Activated CD4-positive, alpha-beta T cell treated with anti-CD3 and anti-CD28 coated beads, Interleukin-2, amount 50 U/mL, for 24 hours (primary cell): ENCODE data around the gene CD7.
A peak's percentile ranks its signal among the peaks of the same experiment; 100 is the strongest.

Source experiments
- DNase-seq, 2 donors: peaks; one replicate each; pipeline ENCODE4 v3.0.0-alpha.2; 2020; ENCODE audit warnings: low read depth in 1 of 2, low spot score in 1 of 2

Gene CD7

GRCh38 chr17:82300228-82300627, 17.2 kb downstream of the CD7 start:
- no peak for DNase-seq

- no peak for DNase-seq
Measured at GRCh38 chr17:82299452-82299851, 18.0 kb downstream of the CD7 start.

GRCh38 chr17:82298538-82299421, 18.6 kb downstream of the CD7 start:
- DNase-seq = no peak

- DNase-seq = peak; percentile 76 to 95
Measured at GRCh38 chr17:82297714-82298537, 19.5 kb downstream of the CD7 start.

GRCh38 chr17:82297280-82297713, 20.1 kb downstream of the CD7 start:
- DNase-seq = peak in 1 of 2 donors; percentile 82

GRCh38 chr17:82296511-82297279, 20.7 kb downstream of the CD7 start:
- no peak for DNase-seq

GRCh38 chr17:82295472-82295814, 22.0 kb downstream of the CD7 start:
- DNase-seq = no peak

GRCh38 chr17:82294064-82294773, 23.2 kb downstream of the CD7 start:
- DNase-seq = no peak

GRCh38 chr17:82292251-82293154, 24.9 kb downstream of the CD7 start:
- peak; percentile 71 to 93 for DNase-seq

GRCh38 chr17:82291582-82292250, 25.7 kb downstream of the CD7 start:
- DNase-seq = no peak

GRCh38 chr17:82287868-82288801, 29.3 kb downstream of the CD7 start:
- no peak for DNase-seq

GRCh38 chr17:82287013-82287867, 30.2 kb downstream of the CD7 start:
- DNase-seq = no peak

- DNase-seq = no peak
Measured at GRCh38 chr17:82285141-82285540, 32.3 kb downstream of the CD7 start.

- DNase-seq = no peak
Measured at GRCh38 chr17:82283208-82283749, 34.1 kb downstream of the CD7 start.

GRCh38 chr17:82282239-82283207, 34.9 kb downstream of the CD7 start:
- no peak for DNase-seq
